Right renal cortex interstitium (tissue), 3 donors: Measurements from ENCODE around the gene PIP4K2C. TPM values are rescaled to one million over a fixed set of nuclear protein-coding genes. Genes with fewer than 3 reads are reported as not detected.

ENCODE experiments used
- DNase-seq, 3 donors: peaks; one replicate each; pipeline ENCODE4 v3.0.0-alpha.2; 2013; ENCODE audit warnings: low read depth in 3 of 3, low spot score in 2 of 3
- polyA plus RNA-seq, 3 donors: library from polyadenylated mRNA; unstranded; fragments of 120-200 nt; gene quantifications; one replicate each; pipeline ENCODE4 v1.2.1, GENCODE V29; 2013; ENCODE audit not compliant: insufficient read length in 3 of 3

The PIP4K2C gene
- polyA plus RNA-seq, 3 donors = 43.6 to 47.5 (median 44.8) TPM

DNA sequence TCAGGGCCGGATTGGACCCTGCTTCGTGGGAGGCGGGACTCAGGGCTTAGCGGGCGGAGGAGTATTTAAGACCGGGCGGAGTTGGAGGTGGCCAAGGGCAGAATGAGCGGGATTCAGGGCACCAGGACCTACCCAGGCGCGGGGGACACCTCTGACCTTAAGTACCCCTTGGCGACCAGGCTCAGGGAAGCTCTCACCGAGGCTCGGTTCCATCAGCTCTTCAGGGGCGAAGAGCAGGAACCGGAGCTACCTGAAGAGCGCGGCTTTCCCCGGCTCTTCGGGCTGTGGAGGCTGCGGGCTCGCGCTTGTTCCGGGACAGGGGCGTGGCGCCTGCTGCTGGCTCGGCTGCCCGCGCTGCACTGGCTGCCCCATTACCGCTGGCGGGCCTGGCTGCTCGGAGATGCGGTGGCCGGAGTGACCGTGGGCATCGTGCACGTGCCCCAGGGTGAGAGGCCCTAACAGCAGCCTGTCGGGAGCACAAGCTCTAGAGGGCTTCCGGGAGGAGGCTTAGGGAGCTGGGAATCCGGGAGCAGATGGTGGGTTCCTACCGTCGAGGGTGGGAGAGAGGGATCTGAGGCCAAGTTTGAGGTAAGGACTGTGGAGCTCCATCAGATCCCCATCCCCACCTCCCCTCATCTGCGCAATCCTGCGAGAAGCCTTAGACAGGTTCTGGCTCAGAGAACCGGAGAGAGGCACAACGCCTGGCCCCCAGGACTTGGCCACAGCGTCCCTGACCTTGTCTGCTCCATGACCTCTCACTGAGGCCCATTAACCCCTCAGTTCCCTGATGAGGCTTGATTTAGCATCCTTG, 28.6 kb downstream of the PIP4K2C start:
- no peak for DNase-seq

DNA sequence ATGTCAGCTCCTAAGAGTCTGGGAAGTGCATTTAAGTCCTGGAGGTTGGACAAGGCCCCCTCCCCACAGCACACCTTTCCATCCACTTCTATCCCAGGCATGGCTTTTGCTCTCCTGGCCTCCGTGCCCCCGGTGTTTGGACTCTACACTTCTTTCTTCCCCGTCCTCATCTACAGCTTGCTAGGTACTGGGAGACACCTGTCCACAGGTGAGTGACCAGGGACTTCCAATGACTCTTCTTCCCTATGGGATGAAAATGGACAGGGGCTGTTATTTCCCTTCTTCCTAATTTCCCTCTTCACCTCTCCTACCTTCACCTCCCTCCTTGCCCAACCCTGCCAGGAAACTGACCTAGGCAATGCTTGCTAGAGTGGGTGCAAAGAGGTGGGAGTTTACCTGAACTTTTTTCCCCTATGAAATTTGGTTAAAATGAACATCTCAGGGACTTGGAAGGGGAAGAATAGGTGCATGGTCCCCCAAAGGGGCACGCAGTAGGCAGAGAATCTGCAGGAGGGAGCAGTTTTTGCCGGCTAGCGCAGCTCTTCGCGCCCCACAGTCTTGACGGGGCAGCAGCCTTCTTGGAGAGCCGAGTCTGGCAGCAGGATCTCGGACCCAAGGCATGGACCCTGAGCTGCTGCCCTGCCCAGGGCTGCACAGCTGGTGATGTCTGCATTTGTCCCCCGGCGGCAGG, 29.4 kb downstream of the PIP4K2C start:
- DNase-seq = no peak

DNA sequence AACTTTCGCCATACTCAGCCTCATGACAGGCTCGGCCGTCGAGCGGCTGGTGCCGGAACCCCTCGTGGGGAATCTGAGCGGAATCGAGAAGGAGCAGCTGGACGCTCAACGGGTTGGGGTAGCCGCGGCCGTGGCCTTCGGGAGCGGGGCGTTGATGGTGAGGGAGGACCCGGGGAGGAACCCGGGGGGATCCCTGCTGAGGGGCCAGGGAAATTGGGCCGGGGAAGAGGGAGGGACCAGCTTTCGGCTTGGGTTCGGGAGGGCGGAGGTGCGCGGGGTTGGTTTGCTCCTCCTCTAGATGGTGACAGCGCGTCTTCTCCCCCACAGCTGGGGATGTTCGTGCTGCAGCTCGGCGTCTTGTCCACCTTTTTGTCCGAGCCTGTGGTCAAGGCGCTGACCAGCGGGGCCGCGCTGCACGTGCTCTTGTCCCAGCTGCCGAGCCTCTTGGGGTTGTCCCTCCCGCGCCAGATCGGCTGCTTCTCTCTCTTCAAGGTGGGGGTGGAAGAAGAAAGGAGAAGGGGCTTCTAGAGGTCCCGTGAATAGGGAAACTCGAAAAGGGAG, 30.0 kb downstream of the PIP4K2C start:
- no peak for DNase-seq

DNA sequence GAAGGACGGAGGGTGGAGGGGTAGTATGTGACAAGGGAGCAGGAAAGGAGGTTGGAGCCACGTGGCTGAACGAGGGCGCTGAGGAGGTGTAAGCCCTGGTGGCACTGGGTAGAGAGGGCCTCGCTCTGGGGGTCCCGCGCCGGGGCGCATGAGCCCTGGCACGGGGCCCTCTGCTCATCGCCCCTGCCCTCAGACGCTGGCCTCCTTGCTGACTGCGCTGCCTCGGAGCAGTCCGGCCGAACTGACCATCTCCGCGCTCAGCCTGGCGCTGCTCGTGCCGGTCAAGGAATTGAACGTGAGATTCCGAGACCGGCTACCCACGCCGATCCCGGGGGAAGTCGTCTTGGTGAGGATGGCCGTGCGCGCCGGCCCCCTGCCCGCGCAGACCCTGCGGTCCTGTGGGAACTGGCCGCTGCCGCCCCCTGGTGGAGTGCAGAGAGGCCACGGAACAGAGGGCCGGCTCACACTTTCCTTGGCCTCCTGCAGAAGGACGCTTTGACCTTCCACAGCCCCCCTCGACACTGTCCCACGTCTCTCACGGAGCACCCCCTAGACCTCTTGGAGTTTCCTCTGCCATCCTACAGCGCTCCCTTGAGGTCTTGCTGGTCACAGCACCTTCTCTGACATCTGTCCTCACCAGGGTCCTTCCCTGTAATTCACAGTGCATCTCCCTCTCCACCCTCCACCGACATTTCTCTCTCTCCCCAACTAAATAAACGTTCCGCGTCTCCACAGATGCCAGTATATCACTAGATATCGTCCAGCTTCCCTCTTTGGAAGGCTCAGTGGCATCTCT, 30.7 kb downstream of the PIP4K2C start:
- no peak for DNase-seq

DNA sequence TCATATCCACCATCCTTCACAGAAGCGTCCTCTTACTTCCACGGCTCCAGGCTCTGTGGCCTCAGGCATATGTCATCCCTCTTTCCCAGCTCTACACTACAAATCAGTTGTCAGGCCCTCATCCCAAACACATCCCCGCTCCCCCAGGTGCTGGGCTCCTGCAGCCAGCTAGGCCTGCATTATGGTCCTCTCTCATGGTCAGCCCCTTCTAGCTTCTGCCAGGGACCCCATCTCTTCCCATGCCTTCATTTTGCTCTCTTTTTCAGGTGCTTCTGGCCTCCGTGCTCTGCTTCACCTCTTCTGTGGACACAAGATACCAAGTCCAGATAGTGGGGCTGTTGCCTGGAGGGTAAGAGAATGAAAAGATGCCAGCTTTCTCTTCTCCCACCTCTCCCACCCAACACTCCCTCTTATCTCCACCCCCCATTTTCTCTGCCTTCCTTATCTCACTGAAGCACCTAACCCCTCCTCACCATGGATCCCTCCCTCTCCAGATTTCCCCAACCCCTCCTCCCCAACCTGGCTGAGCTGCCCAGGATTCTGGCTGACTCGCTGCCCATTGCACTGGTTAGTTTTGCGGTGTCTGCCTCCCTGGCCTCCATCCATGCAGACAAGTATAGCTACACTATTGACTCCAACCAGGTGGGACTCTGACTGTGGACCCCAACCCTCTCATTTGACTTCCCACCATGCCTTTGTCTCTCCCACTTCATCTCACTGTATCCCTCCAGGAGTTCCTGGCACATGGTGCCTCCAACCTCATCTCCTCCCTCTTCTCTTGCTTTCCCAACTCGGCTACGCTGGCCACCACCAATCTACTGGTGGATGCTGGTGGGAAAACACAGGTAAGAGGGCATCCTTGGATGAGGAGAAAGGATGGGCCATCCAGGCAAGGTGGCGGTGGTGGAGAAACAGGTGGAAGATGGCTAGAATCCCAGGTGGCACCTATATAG, 31.6 kb downstream of the PIP4K2C start:
- no peak for DNase-seq

DNA sequence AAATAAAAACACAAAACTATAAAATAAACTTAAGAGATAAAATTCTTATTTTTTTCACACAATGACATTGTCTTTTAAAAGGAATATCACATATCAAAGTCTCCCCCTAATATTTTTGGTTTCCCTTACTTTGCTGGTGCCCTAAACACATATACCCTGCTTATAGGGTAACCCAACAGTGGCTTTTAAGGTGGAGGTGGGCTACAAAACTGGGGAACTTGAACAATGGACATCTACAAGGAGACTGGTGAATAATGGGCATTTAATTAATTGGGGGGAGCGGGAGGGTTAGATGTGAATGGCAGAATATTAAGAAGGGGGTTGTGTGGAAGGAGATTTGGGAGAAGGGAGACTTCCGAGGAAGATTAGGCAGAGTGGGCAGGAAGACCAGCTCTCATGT, 32.4 kb downstream of the PIP4K2C start:
- no peak for DNase-seq

DNA sequence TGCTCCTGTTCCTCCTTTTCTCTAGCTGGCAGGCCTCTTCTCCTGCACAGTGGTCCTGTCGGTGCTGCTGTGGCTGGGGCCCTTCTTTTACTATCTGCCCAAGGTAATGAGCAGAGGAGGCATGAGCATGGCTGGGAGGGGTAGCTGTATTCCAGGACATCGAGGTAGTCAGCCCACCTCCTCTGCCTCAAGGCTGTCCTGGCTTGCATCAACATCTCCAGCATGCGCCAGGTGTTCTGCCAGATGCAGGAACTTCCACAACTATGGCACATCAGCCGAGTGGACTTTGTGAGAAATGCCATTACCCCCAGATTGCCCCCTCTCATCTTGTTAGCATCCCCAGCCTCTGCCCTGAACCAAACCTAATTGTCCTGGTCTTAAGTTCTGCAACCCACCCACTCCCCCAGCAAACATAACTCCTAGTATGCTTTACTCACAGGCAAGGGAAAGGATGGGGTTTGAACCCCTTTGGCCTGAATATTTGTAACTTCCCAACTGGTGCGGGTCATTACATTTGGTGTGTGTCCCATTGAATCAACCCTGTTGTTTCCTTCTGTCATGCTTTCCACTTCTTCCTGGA, 32.9 kb downstream of the PIP4K2C start:
- no peak for DNase-seq

DNA sequence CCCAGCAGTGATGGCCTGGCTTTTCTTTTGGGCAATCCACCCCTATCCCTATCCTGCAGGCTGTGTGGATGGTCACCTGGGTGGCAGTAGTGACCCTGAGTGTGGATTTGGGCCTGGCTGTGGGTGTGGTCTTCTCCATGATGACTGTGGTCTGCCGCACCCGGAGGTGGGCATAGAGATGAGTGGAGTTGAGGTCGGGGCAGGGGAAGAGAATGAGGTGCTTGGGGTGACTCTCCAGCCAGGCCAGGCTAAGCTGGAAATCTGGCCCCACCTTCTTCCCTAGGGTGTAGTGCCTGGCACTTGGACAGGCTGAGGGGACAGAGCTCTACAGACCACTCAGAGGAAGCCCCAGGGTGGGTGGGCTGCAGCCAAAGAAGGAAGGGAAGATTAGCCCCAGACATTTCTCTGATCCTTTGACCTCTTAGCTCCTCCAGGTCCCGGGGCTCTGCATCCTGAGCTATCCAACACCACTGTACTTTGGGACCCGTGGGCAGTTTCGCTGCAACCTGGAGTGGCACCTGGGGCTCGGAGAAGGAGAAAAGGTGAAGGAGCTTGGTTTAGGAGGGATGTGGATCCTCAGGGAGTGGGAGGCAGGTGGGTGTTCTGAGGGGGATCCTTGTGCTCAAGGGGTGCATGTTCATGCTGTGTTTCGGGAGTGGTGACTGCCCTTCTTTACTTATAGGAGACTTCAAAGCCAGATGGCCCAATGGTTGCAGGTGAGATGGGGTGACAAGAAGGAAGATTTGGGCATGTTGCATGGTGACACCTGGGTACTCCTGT, 33.6 kb downstream of the PIP4K2C start:
- DNase-seq = no peak

DNA sequence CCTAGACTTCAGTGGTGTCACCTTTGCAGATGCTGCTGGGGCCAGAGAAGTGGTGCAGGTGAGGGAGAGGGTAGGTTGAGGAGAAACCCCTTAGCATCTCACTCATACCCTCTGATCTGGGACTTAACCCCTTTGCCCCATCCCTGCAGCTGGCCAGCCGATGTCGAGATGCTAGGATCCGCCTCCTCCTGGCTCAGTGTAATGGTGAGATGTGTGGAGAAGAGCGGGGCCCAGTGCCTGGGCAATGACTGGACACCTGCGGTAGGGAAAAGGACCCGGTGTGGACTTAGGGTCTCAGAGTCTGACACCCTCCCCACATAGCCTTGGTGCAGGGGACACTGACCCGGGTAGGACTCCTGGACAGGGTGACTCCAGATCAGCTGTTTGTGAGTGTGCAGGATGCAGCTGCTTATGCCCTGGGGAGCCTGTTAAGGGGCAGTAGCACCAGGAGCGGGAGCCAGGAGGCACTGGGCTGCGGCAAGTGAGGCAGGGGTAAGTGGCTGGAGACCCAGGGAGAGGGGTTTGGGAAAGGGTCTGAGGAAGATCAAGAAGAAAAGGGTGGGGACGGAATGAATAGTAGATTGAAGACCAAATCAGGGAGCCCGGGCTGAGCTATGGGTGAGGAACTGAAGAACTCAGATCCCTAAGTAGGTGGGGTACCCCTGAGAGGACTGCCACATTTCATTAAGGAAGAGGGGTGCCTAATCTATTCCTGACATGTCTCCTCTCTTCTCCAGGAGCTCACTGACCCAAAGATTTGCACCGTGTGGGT, 34.5 kb downstream of the PIP4K2C start:
- DNase-seq = no peak

DNA sequence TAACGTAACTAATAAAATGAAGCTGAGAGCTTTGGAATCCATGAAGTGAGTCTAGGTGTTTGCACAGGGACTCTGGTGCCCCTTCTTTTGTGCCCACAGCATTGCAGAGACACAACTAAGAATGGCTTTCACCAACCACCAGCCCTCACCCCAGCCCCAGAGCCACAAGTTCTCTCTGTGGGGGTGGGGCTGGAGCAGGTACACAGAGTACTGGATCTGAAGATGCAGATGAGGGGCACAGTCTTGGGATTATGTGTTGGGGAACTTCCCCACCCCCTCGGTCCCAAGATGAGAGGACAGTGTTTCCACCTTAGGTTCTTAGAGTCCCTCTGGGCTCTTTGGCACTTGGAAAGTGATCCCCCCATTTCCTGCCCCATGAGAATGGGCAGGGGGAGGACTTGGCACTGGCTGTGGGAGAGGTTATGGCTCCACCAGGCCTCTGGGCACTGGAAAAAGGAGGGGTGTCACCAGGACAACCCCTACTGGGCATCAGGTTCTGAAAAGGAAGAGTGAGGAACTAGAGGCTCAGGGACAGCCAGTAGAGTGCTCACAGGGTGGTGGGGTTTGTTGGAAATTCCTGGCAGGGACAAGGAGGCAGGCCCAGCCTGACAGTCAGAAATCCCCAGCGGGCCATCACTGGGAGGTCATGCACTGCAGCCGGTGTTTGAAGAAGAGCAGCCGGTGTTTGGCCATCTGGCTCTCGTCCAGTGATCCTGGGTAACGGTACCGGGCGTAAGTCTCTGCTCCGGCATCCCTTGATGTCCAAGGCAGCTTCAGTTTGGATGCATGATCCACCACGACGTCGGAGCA, 35.3 kb downstream of the PIP4K2C start:
- no peak for DNase-seq

DNA sequence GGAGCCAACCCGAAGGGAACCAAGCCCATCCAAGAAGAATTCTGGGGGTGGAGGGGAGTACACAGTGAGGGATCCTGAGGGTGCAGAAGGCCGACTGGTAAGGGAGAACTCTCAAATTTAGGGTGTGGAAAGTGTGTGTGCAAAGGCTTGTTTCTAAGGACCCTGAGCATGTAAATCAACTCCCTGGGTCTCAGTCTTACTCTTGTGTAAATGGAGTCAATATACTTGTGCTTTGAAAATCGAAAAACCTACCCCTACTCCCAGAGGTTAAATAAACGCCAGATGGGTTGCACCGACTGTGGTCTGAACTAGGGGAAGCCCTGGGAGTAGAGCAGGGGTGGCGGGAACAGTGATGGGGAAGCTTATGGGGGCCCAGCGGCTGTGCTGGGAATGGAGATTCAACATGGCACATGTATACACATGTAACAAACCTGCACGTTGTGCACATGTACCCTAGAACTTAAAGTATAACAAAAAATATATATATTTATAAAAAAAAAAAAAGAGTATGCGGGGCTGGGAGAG, 36.0 kb downstream of the PIP4K2C start:
- no peak for DNase-seq

DNA sequence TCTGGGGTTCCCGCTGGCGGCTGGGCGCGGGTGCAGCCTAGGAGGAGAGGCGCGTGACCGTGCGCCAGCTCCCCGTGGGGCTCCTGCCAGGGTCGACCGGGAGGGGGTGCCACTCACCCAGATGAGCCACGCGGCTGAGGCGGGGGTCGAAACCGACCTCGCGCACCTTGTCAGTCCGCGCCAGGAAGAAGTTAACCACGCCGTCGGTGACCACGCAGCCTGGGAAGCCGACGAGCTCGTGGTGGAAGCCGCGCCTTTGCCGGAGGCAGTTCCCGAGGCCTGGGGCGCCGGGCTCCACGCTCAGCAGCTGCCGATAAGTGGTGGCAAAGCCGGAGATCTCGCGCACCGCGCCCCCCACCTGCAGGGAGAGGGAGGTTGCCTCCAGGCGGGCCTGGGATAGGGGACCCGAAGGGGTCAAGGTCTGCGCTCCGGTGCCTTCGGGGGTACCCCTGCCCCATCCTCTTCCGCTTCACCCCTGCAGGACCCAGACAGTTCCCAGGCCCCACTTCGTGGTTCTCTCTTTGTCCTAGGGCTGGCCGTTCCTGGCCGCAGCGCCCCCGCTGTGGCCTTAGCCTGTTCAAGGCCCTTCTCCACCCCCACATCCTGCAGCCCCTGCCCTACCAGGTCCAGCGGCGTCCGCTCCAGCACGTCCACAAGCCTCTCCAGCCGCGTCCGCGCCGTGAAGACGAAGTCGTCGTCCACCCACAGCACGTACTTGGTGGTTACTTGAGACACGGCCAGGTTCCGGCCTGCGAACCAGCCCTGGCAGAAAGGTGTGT, 36.7 kb downstream of the PIP4K2C start:
- DNase-seq = no peak

DNA sequence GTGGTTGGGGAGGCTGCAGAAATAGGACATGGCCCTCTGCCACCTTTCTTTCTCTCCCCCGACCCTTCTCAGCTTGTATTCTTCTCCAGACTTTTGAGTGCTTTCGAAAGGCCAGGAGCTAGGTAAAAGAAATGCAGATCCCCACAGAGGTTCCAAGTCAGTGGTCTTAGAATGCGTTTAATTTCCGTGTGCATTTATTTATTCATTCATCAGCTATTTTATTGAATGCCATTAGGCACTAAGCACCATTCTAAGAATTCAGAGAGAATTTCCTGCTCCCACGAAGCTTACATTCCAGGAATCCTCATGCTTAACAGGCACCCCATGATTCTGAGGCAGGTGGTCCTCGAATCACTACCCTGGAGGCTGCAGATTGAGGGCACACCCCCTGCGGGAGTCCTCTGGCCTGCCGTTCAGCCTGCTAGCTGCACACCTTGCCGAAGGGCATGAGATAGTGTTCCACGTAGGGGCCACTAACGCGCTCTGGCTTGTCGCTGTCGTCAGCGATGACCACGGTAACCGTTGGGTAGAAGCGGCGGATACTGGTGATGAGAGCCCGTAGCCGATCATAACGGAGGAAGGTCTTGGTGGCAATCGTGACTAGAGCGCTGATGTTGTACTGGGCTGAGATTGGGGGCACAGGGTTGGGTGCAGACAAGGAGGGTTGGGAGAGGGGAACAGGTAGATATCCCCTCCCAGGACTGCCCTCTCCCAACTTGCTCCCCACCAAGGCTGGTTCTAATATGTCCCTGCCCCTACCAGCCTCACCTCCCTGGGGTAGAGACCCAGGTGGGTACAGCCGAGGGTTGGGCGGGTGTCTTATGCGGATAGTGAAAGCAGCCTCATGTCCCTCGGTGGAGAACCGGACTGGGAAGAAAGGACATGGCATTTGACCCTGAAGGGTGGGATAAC, 37.5 kb downstream of the PIP4K2C start:
- DNase-seq = no peak

DNA sequence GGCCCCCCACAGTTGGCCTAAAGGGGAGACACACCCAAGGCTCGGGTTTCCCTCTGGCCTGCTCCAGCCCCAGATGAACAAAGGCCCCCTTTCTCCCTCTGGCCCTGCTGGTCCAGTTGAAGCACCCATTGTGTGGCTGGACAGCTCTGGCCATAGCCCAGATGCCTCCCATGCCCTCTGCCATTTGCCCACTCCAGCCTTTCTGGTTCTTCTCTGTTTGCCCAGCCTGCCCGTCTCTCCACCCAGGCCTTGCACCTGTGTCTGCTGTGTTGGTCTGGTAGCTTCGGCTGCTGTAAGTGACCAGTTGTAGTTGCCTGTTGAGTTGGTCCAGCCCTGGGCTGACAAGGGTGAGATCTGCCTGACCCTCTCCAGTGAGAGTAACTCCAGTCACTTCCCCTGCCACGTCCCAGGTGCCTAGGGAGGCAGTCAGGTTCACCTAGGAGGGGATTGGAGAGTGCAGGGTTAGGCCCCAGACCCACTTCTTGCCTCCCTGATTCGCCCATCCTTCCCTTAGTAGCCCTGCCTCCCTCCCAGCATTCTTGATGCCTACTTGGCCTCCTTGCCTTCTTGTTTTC, 39.0 kb downstream of the PIP4K2C start:
- DNase-seq = no peak

DNA sequence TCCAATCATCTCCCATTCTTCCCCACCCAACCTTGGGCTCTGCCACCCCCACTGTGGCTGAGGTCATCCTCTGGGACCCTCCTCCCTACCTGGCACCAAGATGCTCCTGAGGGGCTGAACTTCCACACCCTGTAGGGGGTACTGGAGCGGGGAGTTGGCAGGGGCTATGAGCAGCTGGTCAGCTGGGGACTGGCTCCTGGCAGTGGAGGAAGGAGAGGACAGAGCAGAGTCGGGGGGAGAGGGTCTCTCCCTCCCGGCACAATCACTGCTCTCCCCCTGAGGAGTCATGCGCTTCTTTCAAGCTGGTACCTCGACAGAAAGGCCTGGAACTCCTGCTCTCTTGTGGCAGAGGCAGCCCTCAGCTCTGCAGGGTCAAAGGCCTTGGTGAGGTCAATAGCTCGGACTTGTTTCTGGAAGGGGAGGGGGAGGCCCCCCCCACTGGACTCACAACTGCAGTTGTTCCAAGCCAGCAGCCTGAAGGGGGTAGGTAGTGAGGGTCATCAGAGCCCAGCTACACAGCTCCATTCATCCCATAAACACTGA, 40.0 kb downstream of the PIP4K2C start:
- no peak for DNase-seq
